MM.1S (cell line): ENCODE measurements around the gene CAMK4.

Experiments used
- CTCF ChIP-seq: fragments of 300-600 bp; sonication (generic); IDR thresholded peaks from 2 replicates; pipeline ENCODE4 v1.5.1; 2016; ENCODE audit warnings: antibody characterized with exemption, low read length, mixed read lengths
- EZH2 ChIP-seq: fragments of 300-600 bp; sonication (generic); optimal IDR thresholded peaks from 2 replicates; pipeline ENCODE3; 2017; ENCODE audit warnings: low read depth, mild to moderate bottlenecking, antibody characterized with exemption, low read length, mixed read lengths
- EZH2phosphoT487 ChIP-seq: fragments of 300-600 bp; sonication (generic); IDR thresholded peaks from 2 replicates; pipeline ENCODE4 v1.6.1; 2018; ENCODE audit warnings: antibody characterized with exemption, low read length

- TF ChIP-seq CTCF (no peak), EZH2 (no peak), EZH2phosphoT487 (no peak)
Measured at GRCh38 chr5:111337133-111337532, 112.9 kb downstream of the CAMK4 start.
